ENCODE measurements around the gene CCL17.
"Not testable (repeated sequence)": the region's sequence is repeated elsewhere in the genome, so short reads cannot be mapped to it uniquely, and the experiment has no call there.

Gene CCL17

GRCh38 chr16:57395026-57395425, 9.5 kb upstream of the CCL17 start:
- no peak for DNase-seq (ENCODE audit: low read depth in 2 of 2, low spot score in 1 of 2)

GRCh38 chr16:57396786-57397185, 7.8 kb upstream of the CCL17 start:
- DNase-seq (ENCODE audit: low read depth in 2 of 2, low spot score in 1 of 2), result no peak

DNA sequence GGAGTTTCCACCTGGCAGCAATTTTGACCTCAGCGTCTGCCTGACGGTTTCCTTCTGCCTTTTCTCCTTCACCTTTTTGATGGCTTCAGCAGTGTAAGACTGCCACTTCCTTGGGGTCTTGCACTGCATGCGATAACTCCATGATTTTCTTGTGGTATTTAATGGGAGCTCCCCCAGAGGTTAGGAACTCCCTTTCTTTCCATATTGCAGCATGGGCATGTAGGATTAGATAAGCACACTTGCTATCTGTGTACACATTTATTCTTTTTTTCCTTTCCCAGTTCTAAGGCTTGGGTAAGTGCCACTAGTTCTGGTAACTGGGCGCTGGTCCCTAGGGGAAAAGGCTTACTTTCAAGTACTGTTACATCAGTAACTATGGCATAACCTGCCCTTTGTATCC, 7.1 kb upstream of the CCL17 start:
- not testable (repeated sequence) for DNase-seq (ENCODE audit: low read depth in 2 of 2, low spot score in 1 of 2)

DNA sequence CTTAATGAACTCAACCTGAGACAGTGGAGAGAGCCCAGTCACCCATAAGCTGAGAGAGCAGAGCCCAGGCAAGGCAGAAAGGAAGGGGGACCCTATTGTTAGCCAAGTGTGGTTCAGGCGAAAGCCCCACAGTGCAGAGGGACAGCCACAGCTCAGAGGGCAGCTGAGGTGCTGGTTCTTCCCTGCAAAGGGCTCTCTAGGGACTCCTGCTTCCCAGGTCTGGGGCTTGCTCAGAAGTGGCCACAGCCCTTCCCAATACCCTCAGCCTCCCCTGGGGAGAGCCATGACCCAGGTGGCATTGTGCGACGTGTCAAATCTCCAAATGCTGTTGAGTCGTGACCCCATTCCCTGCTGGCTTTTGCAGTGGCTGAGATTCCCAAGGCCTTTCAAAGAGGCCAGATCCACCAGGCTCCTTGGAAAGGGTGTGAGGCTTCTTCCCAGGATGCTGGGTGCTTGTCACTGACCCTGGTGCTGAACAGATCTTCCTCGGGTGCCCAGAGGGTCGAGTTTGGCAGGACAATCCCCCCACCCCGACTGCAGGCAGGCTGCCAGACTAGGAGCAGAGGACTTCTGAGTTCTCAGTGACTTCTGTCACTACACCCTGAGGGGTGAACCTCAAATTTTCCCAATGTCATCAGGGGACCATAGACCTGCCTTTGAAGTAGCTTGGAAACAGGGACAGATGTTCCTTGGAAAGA, 2.5 kb upstream of the CCL17 start:
- DNase-seq (ENCODE audit: low read depth in 2 of 2, low spot score in 1 of 2), result no peak

DNA sequence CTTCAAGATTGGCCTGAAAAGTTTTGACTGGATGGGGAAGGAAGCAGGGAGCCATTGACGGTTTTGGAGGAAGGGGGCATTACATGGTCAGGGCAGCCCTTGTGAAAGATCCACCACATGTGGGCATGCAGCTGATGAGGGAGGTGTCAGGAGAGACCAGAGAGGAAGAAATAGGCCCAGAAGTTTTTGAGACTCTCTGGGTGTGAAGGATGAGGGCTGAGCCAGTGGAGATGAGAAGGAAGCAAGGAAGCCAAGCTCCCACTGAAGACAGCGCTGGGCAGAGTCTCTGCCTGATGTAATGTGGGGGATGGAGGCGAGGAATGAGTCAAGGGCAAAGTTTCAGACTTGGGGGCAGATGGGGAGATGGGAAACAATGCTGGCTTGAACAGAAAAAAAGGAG, 530 bp downstream of the CCL17 start:
- DNase-seq (ENCODE audit: low read depth in 2 of 2, low spot score in 1 of 2), result no peak

GRCh38 chr16:57406881-57407280, 2.3 kb downstream of the CCL17 start:
- no peak for DNase-seq (ENCODE audit: low read depth in 2 of 2, low spot score in 1 of 2)

GRCh38 chr16:57407521-57408353, 3.2 kb downstream of the CCL17 start:
- no peak for DNase-seq (ENCODE audit: low read depth in 2 of 2, low spot score in 1 of 2)

DNA sequence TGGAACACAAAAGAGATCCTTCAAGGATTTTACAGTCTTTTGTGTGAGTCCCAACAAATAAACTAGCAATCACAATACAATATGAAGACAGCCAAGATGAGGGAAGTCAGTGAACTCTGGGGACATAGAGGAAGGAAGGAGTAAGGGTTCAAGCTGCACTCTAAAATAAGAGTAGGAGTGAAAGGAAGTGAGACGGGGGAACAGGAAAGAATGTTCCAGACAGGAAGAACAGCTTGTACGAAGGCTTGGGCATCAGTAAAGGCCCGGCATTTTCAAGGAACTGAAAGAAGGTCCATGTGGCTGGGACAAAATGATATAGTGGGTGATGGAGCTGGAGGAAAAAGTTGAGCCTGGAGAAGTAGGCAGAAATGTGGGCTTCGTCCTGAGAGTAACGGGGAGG, 4.5 kb downstream of the CCL17 start:
- no peak for DNase-seq (ENCODE audit: low read depth in 2 of 2, low spot score in 1 of 2)

GRCh38 chr16:57409870-57410587, 5.5 kb downstream of the CCL17 start:
- no peak for DNase-seq (ENCODE audit: low read depth in 2 of 2, low spot score in 1 of 2)

GRCh38 chr16:57411362-57411976, 6.9 kb downstream of the CCL17 start:
- no peak for DNase-seq (ENCODE audit: low read depth in 2 of 2, low spot score in 1 of 2)

DNA sequence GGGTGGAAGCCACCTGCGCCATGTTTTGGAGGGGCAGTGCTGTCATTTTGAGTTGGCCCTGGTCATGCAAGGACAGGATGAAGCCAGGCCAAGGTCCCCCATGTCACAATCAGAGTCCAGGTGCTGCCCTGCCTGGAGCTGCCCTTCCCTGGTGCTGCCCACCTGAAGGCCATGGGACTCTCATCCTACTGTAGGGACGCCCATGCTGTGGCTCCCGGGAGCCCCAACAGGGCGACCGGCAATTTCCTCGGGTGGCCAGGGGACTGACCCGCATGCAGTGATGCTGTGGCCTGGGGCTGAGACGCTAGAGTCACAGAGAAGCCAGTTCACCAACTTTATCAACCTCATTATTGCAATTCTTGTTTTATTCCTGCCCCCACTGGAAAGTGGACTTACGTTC, 8.0 kb downstream of the CCL17 start:
- DNase-seq (ENCODE audit: low read depth in 2 of 2, low spot score in 1 of 2), result no peak

DNA sequence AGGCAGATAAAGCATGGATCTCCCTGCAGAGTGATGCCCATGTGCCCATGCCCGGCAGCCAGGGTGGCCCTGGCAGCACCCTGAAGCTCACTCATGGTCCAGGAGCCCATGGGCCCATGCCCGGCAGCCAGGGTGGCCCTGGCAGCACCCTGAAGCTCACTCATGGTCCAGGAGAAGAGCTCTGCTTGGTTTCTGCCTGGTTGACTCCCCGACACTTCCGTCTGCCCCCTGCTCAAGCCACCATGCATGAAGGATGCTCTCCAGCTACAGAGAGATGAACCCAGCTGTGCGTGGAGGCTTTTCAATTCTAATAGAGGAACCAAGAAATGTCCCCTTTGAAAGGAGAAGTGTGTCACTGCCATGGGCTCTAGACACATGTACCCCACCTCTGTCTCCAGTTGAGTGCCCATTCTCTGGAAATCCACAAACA, 8.7 kb downstream of the CCL17 start:
- DNase-seq (ENCODE audit: low read depth in 2 of 2, low spot score in 1 of 2), result no peak

GRCh38 chr16:57413733-57414132, 9.2 kb downstream of the CCL17 start:
- no peak for DNase-seq (ENCODE audit: low read depth in 2 of 2, low spot score in 1 of 2)

GRCh38 chr16:57416084-57416483, 11.5 kb downstream of the CCL17 start:
- no peak for DNase-seq (ENCODE audit: low read depth in 2 of 2, low spot score in 1 of 2)

GRCh38 chr16:57419506-57419905, 14.9 kb downstream of the CCL17 start:
- DNase-seq (ENCODE audit: low read depth in 2 of 2, low spot score in 1 of 2), result no peak

DNA sequence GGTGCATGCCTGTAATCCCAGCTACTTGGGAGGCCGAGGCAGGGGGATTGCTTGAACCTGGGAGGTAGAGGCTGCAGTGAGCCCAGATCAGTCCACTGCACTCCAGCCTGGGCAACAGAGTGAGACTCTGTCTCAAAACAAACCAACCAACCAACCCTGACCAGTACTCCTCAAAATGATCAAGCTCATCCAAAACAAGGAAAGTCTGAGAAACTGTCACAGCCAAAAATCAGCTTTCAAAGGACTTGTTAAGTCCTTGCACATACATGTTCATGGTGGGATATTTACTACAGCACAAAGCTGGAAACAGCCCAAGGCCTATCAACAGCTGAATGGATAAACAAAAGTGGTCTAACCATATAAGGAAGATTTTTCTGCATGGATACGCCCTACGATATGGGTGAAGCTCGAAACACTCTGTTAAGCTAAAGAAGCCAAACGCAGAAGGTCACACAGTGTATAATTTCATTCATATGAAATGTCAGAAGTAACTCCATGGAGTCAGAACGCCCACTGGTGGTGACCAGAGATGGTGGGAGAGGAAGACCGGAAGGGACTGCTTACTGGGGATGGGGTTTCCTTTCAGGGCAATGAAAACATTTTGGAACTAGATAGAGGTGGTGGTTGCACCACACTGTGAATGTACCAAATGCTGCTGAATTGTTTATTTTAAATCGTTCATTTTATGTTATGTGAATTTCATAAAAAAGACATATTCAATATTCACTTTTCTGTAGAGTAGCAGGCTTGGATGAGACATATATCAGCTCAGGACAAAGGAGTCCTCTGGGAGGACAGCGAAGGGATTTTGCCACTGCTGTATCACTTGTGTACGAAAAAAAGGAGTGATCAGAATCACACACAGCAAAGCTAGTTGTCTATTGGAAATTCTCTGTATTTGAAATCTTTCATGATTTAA, 17.7 kb downstream of the CCL17 start:
- DNase-seq (ENCODE audit: low read depth in 2 of 2, low spot score in 1 of 2), result no peak

GRCh38 chr16:57423152-57423551, 18.6 kb downstream of the CCL17 start:
- DNase-seq (ENCODE audit: low read depth in 2 of 2, low spot score in 1 of 2), result no peak

DNA sequence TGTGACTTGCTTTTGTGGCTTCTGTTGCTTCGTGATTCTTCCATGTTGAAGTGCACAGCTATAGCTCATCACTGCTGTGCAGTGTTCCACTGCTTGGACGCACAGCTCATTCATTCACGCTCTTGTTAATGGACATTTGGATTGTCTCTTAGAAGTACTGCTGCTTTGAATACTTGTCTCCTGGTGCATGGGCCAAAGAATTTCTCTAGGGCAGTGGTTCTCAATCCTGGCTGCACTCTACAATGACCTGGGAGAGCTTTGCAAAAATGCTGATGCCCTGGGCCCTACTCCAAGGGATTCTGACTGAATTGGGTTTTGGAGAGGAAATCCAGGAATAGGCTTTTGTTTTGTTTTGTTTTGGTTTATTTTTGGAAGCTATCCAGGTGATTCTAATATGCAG, 20.0 kb downstream of the CCL17 start:
- DNase-seq (ENCODE audit: low read depth in 2 of 2, low spot score in 1 of 2), result no peak

DNA sequence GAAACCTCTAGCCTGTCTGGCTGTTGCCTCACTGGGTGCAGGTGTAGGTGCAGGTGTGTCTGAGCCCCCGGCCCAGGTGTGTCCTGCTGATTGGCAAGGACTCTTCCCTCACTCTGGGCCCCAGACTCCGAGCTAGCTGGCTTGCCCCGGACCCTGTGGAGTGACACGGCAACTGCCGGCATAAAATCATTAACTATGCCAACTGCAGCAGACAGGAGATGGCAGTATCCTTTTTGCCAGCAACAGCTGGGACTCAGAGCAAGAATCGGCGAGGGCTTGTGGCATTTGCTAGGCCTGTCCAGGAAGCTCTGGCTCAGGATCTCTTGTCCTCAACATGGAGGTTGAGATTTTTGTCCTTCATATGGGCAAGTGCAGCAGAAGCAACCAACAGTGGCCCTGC, 21.8 kb downstream of the CCL17 start:
- no peak for DNase-seq (ENCODE audit: low read depth in 2 of 2, low spot score in 1 of 2)

DNA sequence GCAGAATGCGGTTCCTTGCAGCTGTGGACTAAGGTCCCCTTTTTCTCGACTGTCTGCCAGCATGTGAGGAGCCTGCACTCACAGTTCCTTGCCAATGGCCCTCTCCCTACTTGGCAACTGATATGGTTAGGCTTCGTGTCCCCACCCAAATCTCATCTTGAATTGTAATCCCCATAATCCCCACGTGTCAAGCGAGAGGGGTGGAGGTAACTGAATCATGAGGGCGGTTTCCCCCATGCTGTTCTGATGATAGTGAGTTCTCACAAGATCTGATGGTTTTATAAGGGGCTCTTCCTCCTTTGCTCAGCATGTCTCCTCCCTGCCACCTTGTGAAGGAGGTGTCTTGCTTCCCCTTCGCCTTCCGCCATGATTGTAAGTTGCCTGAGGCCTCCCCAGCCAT, 22.7 kb downstream of the CCL17 start:
- DNase-seq (ENCODE audit: low read depth in 2 of 2, low spot score in 1 of 2), result no peak

DNA sequence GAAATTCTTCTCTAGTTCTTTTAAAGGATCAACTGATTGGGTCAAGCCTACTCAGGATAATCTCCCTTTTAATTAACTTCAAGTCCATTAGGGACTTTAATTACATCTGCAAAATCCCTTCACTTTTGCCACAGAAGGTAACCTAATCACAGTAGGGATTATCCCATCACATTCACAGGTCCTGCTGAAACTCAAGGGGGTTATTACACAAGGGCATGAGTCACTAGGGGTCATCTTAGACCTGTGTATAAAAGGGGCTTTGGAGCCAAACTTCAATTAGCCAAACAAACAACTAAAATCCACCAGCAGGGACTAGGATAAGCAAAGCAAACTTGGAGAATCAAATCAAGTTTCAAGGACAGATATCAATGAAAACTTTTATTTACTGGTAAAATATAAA, 23.3 kb downstream of the CCL17 start:
- DNase-seq (ENCODE audit: low read depth in 2 of 2, low spot score in 1 of 2), result no peak
